ENCODE results near the gene HPSE2.

- TF ChIP-seq CTCF (conservative IDR thresholded peaks at IDR 0.05; ENCODE audit: low read depth in 2 of 2), result no peak
- TF ChIP-seq REST (IDR thresholded peaks at IDR 0.05; ENCODE audit: unreplicated experiment), result no peak
- TF ChIP-seq POLR2AphosphoS5 (IDR thresholded peaks at IDR 0.05; ENCODE audit: low read depth), result peak; percentile 46; the same call in 1 of the 2 replicates
- no peak for TF ChIP-seq ETS1 (IDR thresholded peaks at IDR 0.05)
- peak; percentile 43; the same call in 1 of the 2 replicates for TF ChIP-seq CREB1 (CRISPR knock-in tag; IDR thresholded peaks at IDR 0.05; ENCODE audit: low read depth)
- TF ChIP-seq EZH2 (IDR thresholded peaks at IDR 0.05; ENCODE audit: low read depth, unreplicated experiment), result no peak
- TF ChIP-seq JUNB (IDR thresholded peaks at IDR 0.05; ENCODE audit: unreplicated experiment), result no peak
- peak; percentile 62 for TF ChIP-seq ZNF114 (CRISPR knock-in tag; IDR thresholded peaks at IDR 0.05)
- TF ChIP-seq EZH2phosphoT487 (IDR thresholded peaks at IDR 0.05; ENCODE audit: unreplicated experiment), result no peak
- TF ChIP-seq STAT1 (IDR thresholded peaks at IDR 0.05; ENCODE audit: unreplicated experiment), result no peak
- TF ChIP-seq NANOG (IDR thresholded peaks at IDR 0.05; ENCODE audit: borderline replicate concordance), result no peak
- TF ChIP-seq ZNF331 (CRISPR knock-in tag; IDR thresholded peaks at IDR 0.05; ENCODE audit: low read depth), result no peak
Observed at GRCh38 chr10:98446661-98447221, 788.9 kb downstream of the HPSE2 start, which contains the start of gene HPS1.

Data from GM23338 (cell line).